Fibroblast of skin of abdomen (primary cell): ENCODE data around the gene PPP1R12C.
A peak's percentile ranks its signal among the peaks of the same experiment; 100 is the strongest.

Source experiments
- DNase-seq: peaks from one replicate; pipeline ENCODE4 v3.0.0-alpha.2; 2013

PPP1R12C gene

DNA sequence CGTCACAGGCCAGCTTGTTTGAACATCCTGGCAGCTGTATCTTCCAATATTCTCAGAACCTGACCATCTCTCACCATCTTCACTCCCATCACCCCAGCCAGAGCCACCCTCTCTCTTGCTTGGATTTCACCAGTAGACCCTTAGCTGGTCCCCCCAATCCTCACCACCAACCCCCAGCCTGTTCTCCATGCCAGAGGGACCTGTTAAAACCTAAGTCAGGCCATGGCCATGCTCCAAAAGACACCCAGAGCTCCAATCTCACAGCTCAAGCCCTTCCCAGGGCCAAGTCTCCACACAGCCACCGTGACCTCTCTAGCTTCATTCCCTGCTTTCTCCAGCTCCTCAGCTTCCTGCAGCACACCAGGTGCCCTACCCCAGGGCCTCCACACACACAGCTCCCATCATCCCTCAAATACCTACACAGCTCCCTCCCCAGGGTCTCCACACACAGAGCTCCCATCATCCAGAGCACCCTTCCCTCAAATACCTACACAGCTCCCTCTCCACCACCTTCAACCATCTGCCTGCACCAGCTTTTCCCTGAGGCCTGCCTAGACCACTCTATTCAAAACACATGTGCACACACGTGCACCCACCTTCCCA lies 28.0 kb downstream of the PPP1R12C start:
- DNase-seq = no peak

DNA sequence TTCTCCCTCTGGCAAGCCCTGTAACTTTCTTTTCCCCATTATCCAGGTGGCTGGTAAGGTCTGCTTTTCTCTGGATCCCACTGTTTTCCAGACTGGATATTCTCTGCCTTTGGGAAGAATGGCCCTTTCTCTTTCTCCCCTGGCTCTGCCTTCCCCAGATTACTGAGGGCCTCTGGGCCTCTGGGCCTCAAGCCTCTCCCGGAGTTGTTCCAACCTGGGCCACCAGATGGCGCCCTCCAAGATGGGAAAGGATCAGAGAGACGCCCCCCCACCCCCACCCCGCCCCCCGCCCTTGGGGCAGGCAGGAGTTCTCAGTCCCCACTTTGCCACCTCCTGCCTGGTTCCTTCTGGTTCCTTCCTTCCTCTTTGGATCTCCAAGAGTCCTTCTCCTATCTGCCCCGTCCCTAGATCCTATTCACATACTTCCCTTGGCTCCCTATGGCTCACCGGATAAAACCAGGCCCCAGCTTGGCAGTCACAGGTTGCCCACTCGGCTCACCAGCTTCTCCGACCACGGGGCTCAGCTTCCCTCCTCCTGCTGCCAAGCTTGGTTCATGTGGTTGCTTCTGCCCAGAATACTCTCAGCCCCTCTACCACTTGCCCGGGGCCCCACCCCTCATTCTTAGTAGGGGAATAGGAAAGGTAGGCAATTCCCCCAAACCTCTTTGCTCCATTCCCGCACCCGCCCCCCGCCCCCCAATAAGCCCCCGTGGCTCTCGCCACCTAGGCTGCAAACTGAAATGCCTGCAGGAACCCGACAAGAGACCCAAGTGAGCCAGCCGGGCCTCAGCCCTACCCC lies 28.7 kb downstream of the PPP1R12C start:
- peak; percentile 62 for DNase-seq

DNA sequence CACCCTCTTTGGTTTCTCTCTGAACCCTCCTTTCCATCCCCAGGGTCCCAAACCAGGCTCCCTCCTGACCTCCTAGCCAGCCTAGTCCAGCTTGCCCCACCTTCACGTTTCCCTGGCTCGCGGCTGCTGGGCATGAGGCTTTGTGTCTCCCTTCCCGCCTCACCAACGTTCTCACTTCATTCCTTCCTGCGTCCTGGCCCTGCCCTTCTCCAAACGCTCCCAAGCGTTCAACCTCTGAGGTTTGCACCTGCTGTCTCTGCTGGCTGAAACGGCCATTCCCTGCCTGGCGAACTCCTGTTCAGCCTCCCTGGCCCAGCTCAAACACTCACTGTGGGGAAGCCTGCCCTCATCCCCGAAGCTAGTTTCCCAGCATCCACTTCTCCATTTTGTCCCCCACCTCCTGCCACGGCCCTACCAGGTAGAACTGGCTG lies 29.4 kb downstream of the PPP1R12C start:
- no peak for DNase-seq

DNA sequence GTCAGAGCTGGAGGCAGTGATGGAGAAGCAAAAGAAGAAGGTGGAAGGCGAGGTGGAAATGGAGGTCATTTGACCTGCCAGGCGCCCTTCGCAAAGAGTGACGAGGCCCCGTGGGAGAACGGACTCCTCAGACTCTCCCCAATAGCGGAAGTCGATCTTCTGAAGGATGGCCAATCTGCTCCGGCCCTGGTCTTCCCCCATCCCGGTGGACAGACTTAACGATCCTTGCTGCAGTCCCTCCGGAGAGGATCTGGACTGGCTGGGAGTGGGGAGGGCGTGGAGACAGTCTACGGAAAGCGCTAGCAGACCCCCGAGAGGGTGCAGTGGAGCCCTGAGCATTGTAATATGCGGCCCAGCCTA lies 29.9 kb downstream of the PPP1R12C start:
- no peak for DNase-seq

DNA sequence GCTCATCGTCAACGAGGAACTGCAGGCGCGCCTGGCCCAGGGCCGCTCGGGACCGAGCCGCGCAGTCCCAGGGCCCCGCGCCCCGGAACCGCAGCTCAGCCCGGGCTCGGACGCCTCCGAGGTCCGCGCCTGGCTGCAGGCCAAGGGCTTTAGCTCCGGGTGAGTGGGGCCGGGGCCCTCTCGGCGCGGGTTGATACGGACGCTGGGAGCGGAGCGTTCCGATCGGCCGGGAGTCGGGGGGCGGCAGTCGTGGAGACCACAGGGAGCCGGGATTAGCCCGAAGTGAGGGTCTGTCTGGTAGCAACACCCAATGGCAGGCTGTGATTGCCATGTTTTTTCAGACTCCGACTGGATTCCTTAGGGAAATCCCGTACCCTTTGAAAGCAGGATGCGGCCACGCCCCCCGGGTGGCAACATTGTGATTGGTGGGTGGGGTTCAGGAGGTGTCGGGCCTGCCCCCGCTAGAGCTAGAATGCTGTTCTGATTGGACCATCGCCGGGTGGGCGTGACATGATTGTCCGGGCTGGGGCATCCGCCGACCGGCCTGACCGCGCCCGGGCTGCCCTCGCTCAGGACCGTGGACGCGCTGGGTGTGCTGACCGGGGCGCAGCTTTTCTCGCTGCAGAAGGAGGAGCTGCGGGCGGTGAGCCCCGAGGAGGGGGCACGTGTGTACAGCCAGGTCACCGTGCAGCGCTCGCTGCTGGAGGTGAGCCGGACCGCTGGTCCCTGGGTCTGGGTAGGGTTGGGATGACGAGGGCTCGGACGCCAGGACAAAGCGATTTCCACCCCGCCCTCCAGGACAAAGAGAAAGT lies 30.5 kb downstream of the PPP1R12C start:
- peak; percentile 88 for DNase-seq

DNA sequence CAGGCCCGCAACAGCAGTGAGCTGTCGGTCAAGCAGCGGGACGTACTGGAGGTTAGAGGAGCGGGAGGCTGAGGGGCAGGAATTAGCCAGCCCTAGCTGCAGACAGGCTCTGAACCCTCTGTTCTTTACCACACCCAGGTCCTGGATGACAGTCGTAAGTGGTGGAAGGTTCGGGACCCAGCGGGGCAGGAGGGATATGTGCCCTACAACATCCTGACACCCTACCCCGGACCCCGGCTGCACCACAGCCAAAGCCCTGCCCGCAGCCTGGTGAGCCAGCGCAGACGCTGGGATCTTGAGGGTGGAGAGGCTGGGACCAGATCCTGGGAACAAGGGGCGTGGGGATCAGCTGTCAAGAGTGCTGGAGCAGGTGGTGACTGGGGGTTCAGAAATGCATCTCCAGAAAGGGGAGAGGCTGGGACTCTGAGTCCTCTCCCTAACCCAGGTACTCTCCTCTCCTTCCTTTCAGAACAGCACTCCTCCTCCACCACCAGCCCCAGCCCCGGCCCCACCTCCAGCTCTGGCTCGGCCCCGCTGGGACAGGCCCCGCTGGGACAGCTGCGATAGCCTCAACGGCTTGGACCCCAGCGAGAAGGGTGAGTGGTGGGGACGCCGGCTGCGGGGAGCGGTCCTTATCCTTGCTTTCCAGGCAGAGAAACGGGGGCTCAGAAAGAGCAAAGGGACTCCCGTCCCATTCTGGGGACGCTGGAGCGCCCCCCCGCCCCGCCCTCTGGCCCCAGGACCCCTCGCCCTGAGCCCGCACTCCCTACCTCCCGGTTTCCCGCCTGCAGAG lies 31.3 kb downstream of the PPP1R12C start:
- DNase-seq = no peak

DNA sequence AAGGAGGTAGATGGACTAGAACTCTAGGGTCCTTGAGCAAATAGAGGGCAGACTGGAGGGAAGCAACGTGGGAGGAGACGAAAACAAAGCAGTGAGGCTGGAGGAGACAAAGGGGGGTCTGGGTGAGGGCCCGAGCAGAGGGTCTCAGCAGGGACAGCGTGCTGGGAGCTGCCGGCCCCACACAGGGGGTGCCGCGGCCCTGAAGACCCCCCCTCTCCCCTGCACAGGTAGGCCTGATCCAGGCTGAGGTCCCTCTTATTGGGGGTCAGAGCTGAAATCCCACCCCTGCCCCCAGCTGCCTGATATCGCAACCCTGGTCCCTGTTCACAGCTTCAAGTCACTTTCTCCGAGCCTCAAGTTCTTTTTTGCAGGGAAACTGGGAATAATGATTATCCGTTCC lies 33.0 kb downstream of the PPP1R12C start:
- DNase-seq = no peak

DNA sequence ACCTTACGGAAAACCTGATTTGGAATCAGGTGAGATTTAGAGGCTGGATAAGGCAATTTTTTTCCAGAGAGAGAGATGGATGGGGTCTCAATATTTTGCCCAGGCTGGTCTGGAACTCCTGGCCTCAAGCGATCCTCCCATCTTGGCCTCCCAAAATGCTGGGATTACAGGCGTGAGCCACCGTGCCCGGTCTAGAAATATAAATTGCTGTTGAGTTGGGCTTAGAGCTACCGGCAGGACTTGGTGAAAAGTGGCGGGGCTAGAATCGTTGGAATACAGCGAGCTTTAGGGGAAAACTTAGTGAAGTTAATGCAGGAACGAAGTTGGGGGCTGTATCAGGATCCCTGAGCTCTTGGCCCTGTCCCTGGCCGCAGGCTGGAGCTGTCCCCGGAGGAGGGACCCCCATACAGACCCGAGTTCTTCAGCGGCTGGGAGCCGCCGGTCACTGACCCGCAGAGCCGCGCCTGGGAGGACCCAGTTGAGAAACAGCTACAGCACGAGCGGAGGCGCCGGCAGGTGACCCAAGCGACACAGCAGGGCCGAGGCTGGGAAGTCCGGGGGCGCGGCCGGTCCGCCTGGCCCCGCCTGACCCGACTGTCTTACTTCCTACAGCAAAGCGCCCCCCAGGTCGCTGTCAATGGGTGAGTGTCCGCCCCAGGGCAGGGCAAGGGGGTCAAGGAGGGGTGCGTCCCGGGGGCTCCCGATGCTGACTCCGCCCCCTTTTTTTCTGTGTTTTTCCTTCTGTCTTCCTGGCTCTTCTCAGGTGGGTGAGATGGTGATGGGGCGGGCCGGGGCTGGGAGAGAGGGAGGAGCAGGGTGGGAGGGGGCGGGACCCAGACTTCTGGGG lies 34.2 kb downstream of the PPP1R12C start:
- no peak for DNase-seq

DNA sequence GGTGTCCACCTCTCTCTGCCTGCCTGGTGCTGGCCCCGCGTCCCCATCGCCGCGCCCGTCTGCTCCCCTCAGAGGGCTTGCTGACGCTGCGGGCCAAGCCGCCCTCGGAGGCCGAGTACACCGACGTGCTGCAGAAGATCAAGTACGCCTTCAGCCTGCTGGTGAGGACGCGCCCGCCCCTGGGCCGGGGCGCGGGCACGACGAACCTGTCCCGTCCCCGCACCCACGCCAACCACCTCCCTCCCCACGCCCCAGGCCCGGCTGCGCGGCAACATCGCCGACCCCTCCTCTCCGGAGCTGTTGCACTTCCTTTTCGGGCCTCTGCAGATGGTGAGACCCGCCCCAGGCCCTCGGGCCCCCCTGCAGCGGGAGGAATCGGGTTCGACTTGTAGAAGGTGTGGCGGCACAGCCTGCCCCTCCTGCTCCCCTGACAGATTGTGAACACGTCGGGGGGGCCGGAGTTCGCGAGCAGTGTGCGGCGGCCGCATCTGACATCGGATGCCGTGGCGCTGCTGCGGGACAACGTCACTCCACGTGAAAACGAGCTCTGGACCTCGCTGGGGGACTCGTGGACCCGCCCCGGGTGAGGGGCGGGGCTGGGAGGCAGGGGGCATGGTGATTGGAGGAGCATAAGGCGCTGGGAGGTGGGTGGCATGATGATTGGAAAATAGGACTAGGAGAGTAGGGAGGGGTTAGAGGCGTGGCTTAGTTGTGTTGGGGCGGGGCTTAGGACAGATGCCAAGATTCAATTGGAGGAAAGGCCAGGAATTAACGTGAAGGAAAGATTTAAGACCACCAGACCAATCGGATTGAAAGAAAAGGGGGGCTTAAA lies 35.2 kb downstream of the PPP1R12C start:
- peak; percentile 26 for DNase-seq

DNA sequence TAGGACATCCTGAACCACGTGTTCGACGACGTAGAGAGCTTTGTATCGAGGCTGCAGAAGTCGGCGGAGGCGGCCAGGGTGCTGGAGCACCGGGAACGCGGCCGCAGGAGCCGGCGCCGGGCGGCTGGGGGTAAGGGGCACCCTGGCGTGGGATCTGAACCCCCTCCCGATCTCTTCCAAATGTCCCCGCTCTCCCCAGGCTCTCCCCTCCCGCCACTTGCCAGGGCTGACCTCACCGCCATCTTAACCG lies 35.7 kb downstream of the PPP1R12C start:
- no peak for DNase-seq

DNA sequence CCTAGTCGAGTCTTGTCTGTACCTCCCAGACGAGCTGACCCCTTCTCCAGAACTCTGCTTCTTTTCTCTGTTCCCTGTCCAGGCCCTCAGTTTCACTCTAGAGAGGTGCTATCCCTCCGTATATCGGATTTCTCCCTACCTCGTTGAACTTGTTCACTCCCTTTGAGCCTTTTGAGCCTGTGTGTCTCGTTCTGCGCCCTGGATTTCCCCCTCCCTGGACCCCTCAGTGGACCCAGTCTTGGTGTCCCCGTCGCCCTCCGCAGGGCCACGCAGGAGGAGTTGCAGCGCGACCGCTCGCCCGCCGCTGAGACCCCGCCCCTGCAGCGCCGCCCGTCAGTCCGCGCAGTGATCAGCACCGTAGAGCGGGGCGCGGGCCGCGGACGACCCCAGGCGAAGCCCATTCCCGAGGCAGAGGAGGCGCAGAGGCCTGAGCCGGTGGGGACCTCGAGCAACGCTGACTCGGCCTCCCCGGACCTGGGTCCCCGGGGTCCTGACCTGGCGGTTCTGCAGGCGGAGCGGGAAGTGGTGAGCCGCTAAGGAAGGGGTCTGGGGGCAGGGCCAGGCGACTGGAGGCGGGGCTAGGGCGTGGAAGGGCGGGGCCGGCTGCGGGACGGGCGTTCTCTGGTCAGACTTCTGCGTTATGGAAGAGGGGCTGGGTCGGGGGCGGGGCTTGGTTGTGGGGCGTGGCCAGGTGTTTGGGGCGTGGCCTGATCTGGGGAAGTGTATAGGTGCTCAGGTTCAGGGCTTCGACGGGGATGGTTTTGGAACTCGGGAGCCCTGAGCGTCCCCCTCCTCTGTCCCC lies 36.3 kb downstream of the PPP1R12C start:
- peak; percentile 30 for DNase-seq

DNA sequence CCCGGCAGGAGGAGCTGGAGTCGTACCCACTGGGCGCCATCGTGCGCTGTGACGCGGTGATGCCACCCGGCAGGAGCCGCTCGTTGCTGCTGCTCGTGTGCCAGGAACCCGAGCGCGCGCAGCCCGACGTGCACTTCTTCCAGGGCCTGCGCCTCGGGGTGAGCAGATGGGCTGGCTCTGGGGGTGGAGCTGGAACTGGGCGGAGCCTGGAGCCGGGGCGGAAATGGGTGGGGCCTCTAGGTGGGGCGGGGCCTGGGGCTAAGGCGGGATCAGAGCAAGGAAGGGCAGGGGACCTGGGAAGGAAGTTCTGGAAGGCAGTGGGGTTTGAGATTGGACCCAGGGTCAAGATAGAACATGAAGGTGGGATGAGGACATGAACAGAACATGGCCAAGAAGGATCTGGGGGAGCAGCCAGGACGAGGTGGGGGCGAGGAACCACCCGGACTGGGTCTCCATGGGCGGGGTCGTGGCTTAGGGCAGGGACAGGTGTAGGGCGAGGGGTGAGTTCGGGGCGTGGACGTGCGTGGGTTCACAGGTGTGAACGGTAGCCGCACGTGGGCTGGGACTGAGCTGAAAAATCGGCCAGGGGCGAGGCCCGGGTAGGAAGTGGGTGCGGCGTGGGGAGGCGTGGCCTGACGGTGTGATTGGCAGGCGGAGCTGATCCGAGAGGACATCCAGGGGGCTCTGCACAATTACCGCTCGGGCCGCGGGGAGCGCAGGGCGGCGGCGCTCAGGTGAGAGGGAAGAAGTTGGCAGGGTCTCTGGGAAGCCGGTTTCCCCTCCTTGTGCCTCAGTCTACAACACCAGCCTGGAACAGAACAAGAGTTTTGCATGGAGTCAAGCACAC lies 37.1 kb downstream of the PPP1R12C start:
- peak; percentile 39 for DNase-seq

DNA sequence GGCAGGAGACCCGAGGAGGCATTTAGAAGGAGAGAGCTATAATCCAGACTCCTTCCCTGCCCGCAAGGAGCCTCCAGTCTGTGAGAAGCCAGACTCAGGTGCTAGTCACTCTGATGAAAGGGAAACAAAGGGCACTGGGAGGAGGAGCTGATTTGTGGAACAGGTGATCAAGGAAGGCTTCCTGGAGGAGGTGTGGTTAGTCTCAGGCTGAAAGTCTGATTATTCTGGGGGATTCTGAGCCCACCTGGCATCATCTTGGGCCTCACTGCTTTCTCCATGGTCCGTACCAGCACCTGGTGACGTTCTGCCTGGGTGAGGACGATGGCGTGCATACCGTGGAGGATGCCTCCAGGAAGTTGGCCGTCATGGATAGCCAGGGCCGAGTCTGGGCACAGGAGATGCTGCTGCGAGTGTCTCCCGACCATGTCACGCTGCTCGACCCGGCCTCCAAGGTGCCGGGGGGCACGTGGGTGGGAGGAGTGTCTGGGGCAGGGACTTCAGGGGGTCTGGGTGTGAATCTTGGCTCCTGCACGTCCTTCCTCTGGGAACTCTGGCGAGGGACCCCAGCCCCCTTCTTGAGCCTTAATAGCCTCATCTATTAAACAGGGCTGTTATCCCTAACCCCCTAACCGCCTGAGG lies 37.9 kb downstream of the PPP1R12C start:
- no peak for DNase-seq

DNA sequence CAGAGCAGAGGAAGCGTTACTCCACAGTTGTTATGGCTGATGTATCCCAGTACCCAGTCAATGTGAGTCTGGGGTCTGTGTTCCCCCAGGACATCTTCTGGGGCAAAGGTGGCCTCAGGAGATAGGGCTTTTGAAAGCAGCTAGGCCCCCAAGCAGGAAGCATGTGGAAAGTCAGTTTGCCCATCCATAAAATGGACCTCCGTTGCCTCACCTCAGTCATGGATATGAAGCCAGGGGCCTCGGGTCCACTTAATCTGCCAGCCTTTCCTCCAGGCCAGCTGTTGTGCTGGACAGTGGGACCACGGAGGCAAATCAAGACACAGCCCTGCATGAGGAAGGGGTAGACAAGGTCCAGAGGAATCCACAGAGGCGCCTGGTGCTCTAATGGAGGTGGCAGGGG lies 38.4 kb downstream of the PPP1R12C start:
- no peak for DNase-seq

DNA sequence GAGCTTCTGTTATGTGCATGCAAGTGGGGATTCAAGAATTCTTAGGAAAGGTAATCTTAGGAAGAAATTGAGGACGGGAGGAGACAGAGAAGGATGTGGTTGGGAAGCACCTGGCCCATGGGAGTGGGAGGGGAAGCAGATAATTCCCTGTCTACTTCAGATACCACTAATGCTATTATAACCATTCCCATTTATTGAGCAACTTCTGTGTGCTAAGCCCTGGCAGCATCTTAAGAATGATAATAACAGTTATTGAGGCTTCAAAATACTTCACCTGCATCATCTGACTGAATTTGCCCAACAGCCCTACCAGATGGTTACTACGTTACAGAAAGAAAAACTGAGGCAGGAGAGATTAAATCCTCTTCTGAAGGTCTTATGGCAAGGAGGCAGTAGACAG lies 40.3 kb downstream of the PPP1R12C start:
- no peak for DNase-seq

DNA sequence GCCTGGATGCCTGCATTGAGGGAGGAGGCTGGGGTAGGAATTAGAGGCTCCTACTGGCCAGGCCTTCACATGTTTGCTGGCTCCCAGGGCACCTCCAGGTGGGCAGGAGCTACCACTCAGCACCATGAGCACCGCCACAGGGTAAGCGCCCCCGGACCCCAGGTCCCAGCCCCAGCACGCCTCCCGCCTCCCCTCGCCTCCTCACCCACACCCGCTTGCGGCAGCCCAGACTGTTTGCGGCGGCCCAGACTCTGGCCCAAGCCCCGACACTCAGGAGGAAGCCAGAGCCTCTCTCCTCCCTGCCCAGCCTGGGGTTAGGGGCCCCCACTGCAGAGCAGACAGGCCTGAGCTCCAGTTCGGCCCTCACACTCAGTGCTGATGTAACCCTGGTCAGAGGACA lies 41.1 kb downstream of the PPP1R12C start:
- no peak for DNase-seq

DNA sequence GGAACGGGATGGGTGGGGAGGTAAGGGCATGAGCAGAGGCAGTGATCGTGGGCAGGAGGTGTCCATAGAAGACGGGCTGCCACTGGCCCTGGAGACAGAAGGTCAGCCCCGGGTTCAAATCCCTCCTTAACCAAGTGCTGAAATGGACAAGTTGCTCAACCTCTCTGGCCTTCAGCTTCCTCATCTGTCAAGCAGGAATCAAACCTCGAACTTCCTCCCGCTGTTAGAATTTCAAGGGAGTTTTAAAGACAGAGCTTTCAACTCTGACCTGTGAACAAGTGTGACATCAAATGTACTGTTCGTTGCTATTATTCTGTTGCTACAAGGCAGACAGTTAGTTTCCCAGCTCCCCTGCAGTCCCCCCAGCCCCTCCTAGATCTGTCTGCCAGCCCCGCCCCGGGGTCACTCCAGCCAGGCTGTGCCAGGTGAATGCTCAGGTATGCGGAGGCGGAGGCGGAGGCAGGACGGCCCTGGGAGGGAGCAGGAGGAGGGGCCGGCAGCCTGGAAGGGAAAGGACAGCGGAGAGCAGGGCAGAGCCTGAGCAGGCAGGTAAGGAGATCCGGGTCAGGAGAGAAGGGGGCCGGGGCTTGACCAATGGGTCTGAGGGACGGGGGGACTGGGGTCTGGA lies 42.0 kb downstream of the PPP1R12C start, which contains the start of gene EPS8L1:
TSS of gene EPS8L1 (plus strand) at position 499 of the 628 bp plus-strand sequence. CDS start 576 bp downstream, outside the sequence.
- no peak for DNase-seq

DNA sequence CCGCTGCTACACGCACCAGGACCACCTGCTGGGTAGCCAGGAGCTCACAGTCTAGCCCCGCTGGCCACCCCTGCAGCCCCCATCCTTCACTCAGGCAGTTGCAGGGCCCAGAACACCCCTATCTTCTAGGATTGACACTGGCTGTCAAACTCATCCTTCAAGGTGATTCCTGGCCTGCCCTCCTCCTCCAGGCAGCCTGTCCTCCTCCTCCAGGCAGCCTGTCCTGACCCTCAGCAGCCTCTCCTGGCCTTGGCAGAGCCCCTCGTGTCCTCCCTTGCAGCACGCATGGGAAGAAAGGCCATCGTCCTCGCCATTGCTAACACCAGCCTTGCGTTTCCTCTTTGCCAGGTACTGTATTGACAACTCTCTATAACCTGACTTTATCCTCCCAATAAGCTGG lies 45.5 kb downstream of the PPP1R12C start:
- no peak for DNase-seq
